ENCODE results near the gene HIBADH.

Gene HIBADH

DNA sequence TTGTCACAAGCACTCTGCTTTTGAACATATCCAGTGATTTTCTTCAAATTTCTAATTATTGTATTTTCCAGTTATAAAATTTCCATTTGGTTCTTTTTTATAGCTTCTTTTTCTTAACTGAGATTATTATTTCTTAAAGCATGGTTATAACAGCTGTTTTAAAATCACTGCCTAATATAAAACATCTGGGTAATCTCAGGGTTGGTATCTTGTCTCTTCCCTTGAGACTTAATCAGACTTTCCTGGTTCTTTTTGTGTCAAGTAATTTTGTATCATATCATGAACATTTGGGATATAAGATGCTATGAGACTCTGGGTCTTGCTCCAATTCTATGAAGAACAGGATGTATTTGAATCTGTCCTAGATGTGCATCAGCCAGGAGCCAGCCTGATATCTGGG is 93.6 kb downstream of the HIBADH start:
- TF ChIP-seq, protein P1, sequence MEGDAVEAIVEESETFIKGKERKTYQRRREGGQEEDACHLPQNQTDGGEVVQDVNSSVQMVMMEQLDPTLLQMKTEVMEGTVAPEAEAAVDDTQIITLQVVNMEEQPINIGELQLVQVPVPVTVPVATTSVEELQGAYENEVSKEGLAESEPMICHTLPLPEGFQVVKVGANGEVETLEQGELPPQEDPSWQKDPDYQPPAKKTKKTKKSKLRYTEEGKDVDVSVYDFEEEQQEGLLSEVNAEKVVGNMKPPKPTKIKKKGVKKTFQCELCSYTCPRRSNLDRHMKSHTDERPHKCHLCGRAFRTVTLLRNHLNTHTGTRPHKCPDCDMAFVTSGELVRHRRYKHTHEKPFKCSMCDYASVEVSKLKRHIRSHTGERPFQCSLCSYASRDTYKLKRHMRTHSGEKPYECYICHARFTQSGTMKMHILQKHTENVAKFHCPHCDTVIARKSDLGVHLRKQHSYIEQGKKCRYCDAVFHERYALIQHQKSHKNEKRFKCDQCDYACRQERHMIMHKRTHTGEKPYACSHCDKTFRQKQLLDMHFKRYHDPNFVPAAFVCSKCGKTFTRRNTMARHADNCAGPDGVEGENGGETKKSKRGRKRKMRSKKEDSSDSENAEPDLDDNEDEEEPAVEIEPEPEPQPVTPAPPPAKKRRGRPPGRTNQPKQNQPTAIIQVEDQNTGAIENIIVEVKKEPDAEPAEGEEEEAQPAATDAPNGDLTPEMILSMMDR (IDR thresholded peaks at IDR 0.05; ENCODE audit: control extremely low read depth, extremely low read depth, low read depth, missing control alignments) = no peak
- CTCF ChIA-PET = interaction anchor here (0.7 to 1.5 kb wide), 3 partner anchors 8 to 14 kb away, joined by 3 read pairs; no protein-coding TSS in a partner anchor
- POLR2A ChIA-PET = no interaction called here
- DNase-seq (ENCODE audit: extremely low spot score) = no peak

DNA sequence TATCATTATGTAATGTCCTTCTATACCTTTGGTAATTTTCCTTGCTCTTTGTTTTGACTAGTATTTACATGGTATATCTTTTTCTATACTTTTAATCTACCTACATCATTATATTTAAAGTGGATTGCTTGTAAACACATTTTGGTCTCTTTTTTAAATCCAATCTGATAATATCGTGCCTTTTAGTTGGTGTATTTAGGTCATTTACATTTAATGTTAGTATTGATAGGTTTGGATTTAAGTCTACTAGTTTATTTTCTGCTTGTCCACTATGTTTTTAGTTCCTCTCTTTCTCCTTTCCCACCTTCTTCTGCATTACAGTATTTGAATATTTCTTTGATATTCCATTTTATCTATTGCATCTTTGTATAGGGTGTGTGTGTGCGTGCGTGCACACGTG is 95.4 kb downstream of the HIBADH start:
- ChIA-PET POLR2A (no interaction called here), CTCF (no interaction called here)
- no peak for DNase-seq (ENCODE audit: extremely low spot score)
- TF ChIP-seq, protein P1 (IDR thresholded peaks at IDR 0.05; ENCODE audit: control extremely low read depth, extremely low read depth, low read depth, missing control alignments) = no peak

DNA sequence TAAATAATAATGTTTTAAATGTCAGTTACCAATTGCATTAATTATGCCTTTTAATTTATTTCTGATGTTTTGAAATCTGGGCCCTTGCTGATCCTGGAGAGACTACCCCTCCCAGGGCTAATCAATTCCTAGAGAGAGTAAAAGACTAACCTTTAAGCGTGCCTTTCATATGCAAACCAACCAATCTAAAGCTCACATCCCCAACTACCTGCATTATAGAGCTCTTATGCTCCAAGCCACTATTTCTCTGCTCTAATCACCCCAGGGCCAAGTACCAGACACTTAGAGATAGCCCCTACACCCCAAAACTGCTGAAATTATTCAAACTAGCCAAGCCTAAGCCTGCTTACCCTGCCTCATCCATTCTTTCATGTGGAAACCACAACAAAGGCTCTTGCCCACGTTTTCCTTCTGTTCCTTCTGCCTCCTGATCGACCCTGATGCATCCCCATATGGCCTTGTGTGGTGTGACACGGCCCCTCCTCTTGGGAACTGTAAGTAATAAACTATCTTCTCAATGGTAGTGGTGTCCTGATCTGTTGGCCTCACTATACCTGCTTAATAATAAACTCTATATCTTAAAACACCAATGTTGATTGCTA is 97.7 kb downstream of the HIBADH start:
- TF ChIP-seq, protein P1 (IDR thresholded peaks at IDR 0.05; ENCODE audit: control extremely low read depth, extremely low read depth, low read depth, missing control alignments) = no peak
- ChIA-PET CTCF (interaction anchor here (0.8 kb wide), 1 partner anchor 14 kb away, joined by 3 read pairs; no protein-coding TSS in a partner anchor), POLR2A (no interaction called here)
- DNase-seq (ENCODE audit: extremely low spot score) = no peak

DNA sequence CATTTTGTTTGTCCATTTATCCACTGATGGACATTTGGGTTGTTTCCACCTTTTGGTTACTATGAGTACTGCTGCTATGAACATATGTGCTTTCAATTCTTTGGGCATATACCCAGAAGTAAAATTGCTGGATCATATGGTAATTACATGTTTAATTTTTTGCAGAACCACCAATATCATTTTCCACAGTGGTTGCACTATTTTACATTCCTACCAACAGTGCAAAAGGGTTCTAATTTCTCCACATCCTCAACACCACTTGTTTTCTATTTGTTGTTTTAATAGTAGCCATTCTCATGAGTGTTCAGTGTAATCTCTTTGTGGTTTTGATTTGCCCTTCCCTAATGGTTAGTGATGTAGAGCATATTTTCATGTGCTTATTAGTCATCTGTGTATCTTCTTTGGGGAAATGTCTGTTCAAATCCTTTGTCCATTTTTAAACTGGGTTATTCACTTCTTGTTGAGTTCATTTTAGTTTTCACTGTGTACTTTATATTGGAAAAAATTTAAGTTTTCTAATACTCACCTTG is 101.9 kb downstream of the HIBADH start:
- POLR2A ChIA-PET = no interaction called here
- CTCF ChIA-PET = no interaction called here
- TF ChIP-seq, protein P1 (IDR thresholded peaks at IDR 0.05; ENCODE audit: control extremely low read depth, extremely low read depth, low read depth, missing control alignments) = no peak
- no peak for DNase-seq (ENCODE audit: extremely low spot score)

DNA sequence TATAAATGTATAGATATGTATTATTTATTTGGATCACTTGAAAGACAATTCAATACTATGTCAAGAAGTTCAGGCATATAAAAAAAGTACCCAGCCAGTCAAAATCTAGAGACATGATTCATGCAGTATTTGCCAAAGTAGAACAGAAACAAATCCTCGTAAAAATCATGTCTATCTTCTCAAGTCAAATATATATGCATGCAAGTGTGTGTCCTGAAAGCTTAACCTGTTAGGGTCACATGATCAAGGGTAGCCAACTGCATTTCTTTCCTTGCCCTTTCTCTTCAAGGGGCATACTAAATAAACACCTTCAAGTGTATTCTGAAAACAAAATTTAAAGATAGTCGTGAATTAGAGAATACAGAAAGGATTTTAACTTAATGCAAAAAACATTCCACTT is 107.0 kb downstream of the HIBADH start:
- ChIA-PET POLR2A (no interaction called here), CTCF (no interaction called here)
- TF ChIP-seq, protein P1 (IDR thresholded peaks at IDR 0.05; ENCODE audit: control extremely low read depth, extremely low read depth, low read depth, missing control alignments) = no peak
- no peak for DNase-seq (ENCODE audit: extremely low spot score)

DNA sequence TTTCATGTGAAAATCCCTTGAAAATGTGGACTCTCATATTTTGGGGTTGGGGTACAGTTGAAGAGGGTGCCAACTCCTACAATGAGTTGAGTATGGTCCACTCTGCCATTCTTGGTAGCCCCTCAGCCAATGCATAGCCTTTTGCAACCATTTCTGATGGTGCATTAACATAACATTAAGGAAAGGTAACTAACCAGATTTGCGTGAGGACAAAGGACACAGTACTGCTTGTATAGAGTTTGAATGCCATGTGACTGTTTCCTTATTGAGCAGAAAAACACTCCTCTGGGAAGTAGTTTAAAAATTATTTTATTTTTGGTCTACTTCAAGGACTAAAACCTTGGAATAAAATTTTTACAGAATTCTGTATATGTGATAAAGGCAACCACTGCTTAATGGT is 107.9 kb downstream of the HIBADH start:
- TF ChIP-seq, protein P1 (IDR thresholded peaks at IDR 0.05; ENCODE audit: control extremely low read depth, extremely low read depth, low read depth, missing control alignments) = no peak
- CTCF ChIA-PET = no interaction called here
- no peak for DNase-seq (ENCODE audit: extremely low spot score)
- POLR2A ChIA-PET = no interaction called here

Measured in GM10248 (cell line).